Liver (tissue), 9 donors: ENCODE data around the gene LAMA2. TPM values are rescaled to one million over a fixed set of nuclear protein-coding genes. Genes with fewer than 3 reads are reported as not detected.
"Not testable (repeated sequence)": the region's sequence is repeated elsewhere in the genome, so short reads cannot be mapped to it uniquely, and the experiment has no call there.

Source experiments
- DNase-seq: peaks from one replicate; pipeline ENCODE4 v3.0.0-alpha.2; 2017; ENCODE audit warnings: low spot score
- H3K27ac ChIP-seq, 2 donors: one replicate each; pipeline ENCODE4 v1.7.0; 2013; ENCODE audit warnings: inconsistent platforms in 2 of 2, low read length in 2 of 2, control low read depth in 1 of 2, low read depth in 1 of 2, mild to moderate bottlenecking in 1 of 2
- H3K27me3 ChIP-seq, 4 donors: one replicate each; pipeline versions ENCODE4 v1.6.1 to v1.7.0; 2013; ENCODE audit warnings: low read length in 3 of 4, inconsistent platforms in 1 of 4, mild to moderate bottlenecking in 1 of 4, moderate library complexity in 1 of 4; ENCODE audit not compliant: control insufficient read depth in 4 of 4, insufficient read depth in 4 of 4
- H3K36me3 ChIP-seq, 4 donors: one replicate each; pipeline versions ENCODE4 v1.6.1 to v1.7.0; 2013; ENCODE audit warnings: low read length in 3 of 4, mild to moderate bottlenecking in 3 of 4, low read depth in 1 of 4, moderate library complexity in 1 of 4; ENCODE audit not compliant: control insufficient read depth in 4 of 4, insufficient read depth in 3 of 4
- H3K4me1 ChIP-seq, 4 donors: one replicate each; pipeline versions ENCODE4 v1.6.1 to v1.7.0; 2013; ENCODE audit warnings: low read length in 3 of 4, mild to moderate bottlenecking in 3 of 4, moderate library complexity in 1 of 4; ENCODE audit not compliant: control insufficient read depth in 4 of 4, insufficient read depth in 4 of 4
- H3K4me3 ChIP-seq, 3 donors: one replicate each; pipeline versions ENCODE4 v1.6.1 to v1.7.0; 2013; ENCODE audit warnings: low read length in 3 of 3, control low read depth in 1 of 3, low read depth in 1 of 3, mild to moderate bottlenecking in 1 of 3
- H3K9ac ChIP-seq, 2 donors: one replicate each; pipeline ENCODE4 v1.7.0; 2013; ENCODE audit warnings: low read length in 2 of 2, mild to moderate bottlenecking in 2 of 2, moderate library complexity in 2 of 2, control low read depth in 1 of 2, low read depth in 1 of 2
- H3K9me3 ChIP-seq, 4 donors: one replicate each; pipeline versions ENCODE4 v1.6.1 to v1.7.0; 2013; ENCODE audit warnings: low read length in 3 of 4; ENCODE audit not compliant: control insufficient read depth in 4 of 4
- FOXA1 ChIP-seq: IDR thresholded peaks from 2 replicates; pipeline ENCODE4 v1.6.1; 2016; ENCODE audit warnings: antibody characterized with exemption
- FOXA2 ChIP-seq: IDR thresholded peaks from 2 replicates; pipeline ENCODE4 v1.6.1; 2016; ENCODE audit warnings: antibody characterized with exemption
- GABPA ChIP-seq, 2 donors: IDR thresholded peaks in 1 of 2; conservative IDR thresholded peaks in 1 of 2; 2 replicates each; pipeline ENCODE4 v1.6.1; 2016; ENCODE audit warnings: antibody characterized with exemption in 2 of 2, mild to moderate bottlenecking in 1 of 2, moderate library complexity in 1 of 2
- HNF4A ChIP-seq, 2 donors: conservative IDR thresholded peaks; 2 replicates each; pipeline ENCODE4 v1.6.1; 2016; ENCODE audit warnings: antibody characterized with exemption in 2 of 2, mild to moderate bottlenecking in 2 of 2
- HNF4G ChIP-seq: IDR thresholded peaks from 2 replicates; pipeline ENCODE4 v1.6.1; 2016; ENCODE audit warnings: antibody characterized with exemption
- NR2F2 ChIP-seq: IDR thresholded peaks from 2 replicates; pipeline ENCODE4 v1.6.1; 2016; ENCODE audit warnings: antibody characterized with exemption
- RAD21 ChIP-seq, 2 donors: IDR thresholded peaks; 2 replicates each; pipeline ENCODE4 v1.6.1; 2016; ENCODE audit warnings: antibody characterized with exemption in 2 of 2, mild to moderate bottlenecking in 2 of 2
- SP1 ChIP-seq: IDR thresholded peaks from 2 replicates; pipeline ENCODE4 v1.6.1; 2018; ENCODE audit warnings: antibody characterized with exemption, mild to moderate bottlenecking
- YY1 ChIP-seq: IDR thresholded peaks from 2 replicates; pipeline ENCODE4 v1.6.1; 2016; ENCODE audit warnings: antibody characterized with exemption, mild to moderate bottlenecking
- WGBS: extraction: QIAGEN DNeasy Blood & Tissue Kit; methylation state at CpG from one replicate; pipeline ENCODE4 v1.1.7; 2013; 5-methylcytosine and 5-hydroxymethylcytosine counted together
- polyA plus RNA-seq, 2 donors: library from polyadenylated mRNA; stranded (reverse) in 1 of 2; unstranded in 1 of 2; fragments of 200-250 nt in 1 of 2; fragments of >200 nt in 1 of 2; fragmentation: Nextera tagmentation in 1 of 2; extraction: Ambion mirVana in 1 of 2; gene quantifications; one replicate each; pipeline versions ENCODE4 v1.2.1 to v1.2.3, GENCODE V29; 2013 to 2015
- total RNA-seq, 2 donors: library from RNA; depleted of rRNA; stranded (reverse); fragments of >200 nt; gene quantifications; one replicate each; pipeline ENCODE4 v1.2.3, GENCODE V29; 2014
- TF ChIP-seq, protein P1 (sequence below): IDR thresholded peaks from 2 replicates; pipeline ENCODE4 v1.6.1; 2016; ENCODE audit warnings: antibody characterized with exemption, mild to moderate bottlenecking
- TF ChIP-seq, protein P2 (sequence below): fragments of 150-350 bp; IDR thresholded peaks from 2 replicates; pipeline ENCODE4 v1.5.1; 2017; ENCODE audit warnings: improper control_type of control experiment, low read depth, low read length; ENCODE audit not compliant: missing input control
- TF ChIP-seq, protein P3 (sequence below): IDR thresholded peaks from 2 replicates; pipeline ENCODE4 v1.6.1; 2016; ENCODE audit warnings: antibody characterized with exemption
- TF ChIP-seq, protein P4 (sequence below): IDR thresholded peaks from 2 replicates; pipeline ENCODE4 v1.6.1; 2016; ENCODE audit warnings: antibody characterized with exemption
- TF ChIP-seq, protein P5 (sequence below): IDR thresholded peaks from 2 replicates; pipeline ENCODE4 v1.6.1; 2016; ENCODE audit warnings: antibody characterized with exemption
- donor health status: healthy.
- donor health status: healthy.
- donor health status: healthy.
- donor health status: healthy.
- donor health status: healthy.

Gene LAMA2
- total and polyA plus RNA-seq, 4 donors, result 1.3 to 17.0 (median 3.0) TPM

DNA sequence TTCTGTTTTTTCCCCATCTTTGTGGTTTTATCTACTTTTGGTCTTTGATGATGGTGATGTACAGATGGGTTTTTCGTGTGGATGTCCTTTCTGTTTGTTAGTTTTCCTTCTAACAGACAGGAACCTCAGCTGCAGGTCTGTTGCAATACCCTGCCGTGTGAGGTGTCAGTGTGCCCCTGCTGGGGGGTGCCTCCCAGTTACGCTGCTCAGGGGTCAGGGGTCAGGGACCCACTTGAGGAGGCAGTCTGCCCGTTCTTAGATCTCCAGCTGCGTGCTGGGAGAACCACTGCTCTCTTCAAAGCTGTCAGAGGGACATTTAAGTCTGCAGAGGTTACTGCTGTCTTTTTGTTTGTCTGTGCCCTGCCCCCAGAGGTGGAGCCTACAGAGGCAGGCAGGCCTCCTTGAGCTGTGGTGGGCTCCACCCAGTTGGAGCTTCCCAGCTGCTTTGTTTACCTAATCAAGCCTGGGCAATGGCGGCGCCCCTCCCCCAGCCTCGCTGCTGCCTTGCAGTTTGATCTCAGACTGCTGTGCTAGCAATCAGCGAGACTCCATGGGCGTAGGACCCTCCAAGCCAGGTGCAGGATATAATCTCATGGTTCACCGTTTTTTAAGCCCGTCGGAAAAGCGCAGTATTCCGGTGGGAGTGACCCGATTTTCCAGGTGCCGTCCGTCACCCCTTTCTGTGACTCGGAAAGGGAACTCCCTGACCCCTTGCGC lies 289.5 kb downstream of the LAMA2 start:
- H3K9ac ChIP-seq, H3K27ac ChIP-seq, H3K9me3 ChIP-seq, H3K4me1 ChIP-seq, H3K27me3 ChIP-seq, H3K36me3 ChIP-seq, H3K4me3 ChIP-seq, DNase-seq: not testable (repeated sequence)
- 40% methylated on average over 20 of the region's 20 CpGs for WGBS

DNA sequence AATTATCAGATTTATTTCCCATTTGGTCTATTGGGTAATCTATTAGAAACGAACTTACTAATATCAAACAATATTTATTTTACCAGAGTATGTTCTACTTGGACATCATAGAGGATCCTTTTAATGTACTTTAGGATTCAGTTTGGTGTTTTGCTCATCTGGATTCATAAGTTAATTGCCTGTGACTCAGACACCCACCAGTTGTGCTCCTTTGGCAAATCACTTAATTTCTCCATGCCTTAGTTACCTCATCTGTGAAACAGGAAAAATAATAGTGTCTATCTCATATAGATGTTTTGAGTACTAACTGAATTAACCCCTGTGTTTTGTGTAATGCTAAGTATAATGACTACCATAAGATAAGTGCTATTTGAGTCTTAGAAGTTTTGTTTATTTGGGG lies 292.1 kb downstream of the LAMA2 start:
- Histone ChIP-seq H3K27me3 (no peaks in the 10 kb centered on the region), H3K9me3 (no peaks in the 10 kb centered on the region), H3K9ac (no peak overlapping the region), H3K36me3 (no peaks in the 10 kb centered on the region), H3K27ac (no peak overlapping the region), H3K4me3 (no peak overlapping the region), H3K4me1 (no peaks in the 10 kb centered on the region)
- DNase-seq, result no peak
- TF ChIP-seq SP1 (no peak), YY1 (no peak), GABPA (IDR thresholded peaks at IDR 0.05 in 1 of 2, conservative IDR thresholded peaks at IDR 0.05 in 1 of 2) (no peak), HNF4A (conservative IDR thresholded peaks at IDR 0.05) (no peak), FOXA1 (no peak), HNF4G (no peak), RAD21 (IDR thresholded peaks at IDR 0.05) (no peak)
- TF ChIP-seq, protein P1, sequence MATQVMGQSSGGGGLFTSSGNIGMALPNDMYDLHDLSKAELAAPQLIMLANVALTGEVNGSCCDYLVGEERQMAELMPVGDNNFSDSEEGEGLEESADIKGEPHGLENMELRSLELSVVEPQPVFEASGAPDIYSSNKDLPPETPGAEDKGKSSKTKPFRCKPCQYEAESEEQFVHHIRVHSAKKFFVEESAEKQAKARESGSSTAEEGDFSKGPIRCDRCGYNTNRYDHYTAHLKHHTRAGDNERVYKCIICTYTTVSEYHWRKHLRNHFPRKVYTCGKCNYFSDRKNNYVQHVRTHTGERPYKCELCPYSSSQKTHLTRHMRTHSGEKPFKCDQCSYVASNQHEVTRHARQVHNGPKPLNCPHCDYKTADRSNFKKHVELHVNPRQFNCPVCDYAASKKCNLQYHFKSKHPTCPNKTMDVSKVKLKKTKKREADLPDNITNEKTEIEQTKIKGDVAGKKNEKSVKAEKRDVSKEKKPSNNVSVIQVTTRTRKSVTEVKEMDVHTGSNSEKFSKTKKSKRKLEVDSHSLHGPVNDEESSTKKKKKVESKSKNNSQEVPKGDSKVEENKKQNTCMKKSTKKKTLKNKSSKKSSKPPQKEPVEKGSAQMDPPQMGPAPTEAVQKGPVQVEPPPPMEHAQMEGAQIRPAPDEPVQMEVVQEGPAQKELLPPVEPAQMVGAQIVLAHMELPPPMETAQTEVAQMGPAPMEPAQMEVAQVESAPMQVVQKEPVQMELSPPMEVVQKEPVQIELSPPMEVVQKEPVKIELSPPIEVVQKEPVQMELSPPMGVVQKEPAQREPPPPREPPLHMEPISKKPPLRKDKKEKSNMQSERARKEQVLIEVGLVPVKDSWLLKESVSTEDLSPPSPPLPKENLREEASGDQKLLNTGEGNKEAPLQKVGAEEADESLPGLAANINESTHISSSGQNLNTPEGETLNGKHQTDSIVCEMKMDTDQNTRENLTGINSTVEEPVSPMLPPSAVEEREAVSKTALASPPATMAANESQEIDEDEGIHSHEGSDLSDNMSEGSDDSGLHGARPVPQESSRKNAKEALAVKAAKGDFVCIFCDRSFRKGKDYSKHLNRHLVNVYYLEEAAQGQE, result no peak
- TF ChIP-seq, protein P2, sequence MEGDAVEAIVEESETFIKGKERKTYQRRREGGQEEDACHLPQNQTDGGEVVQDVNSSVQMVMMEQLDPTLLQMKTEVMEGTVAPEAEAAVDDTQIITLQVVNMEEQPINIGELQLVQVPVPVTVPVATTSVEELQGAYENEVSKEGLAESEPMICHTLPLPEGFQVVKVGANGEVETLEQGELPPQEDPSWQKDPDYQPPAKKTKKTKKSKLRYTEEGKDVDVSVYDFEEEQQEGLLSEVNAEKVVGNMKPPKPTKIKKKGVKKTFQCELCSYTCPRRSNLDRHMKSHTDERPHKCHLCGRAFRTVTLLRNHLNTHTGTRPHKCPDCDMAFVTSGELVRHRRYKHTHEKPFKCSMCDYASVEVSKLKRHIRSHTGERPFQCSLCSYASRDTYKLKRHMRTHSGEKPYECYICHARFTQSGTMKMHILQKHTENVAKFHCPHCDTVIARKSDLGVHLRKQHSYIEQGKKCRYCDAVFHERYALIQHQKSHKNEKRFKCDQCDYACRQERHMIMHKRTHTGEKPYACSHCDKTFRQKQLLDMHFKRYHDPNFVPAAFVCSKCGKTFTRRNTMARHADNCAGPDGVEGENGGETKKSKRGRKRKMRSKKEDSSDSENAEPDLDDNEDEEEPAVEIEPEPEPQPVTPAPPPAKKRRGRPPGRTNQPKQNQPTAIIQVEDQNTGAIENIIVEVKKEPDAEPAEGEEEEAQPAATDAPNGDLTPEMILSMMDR, result no peak
- TF ChIP-seq, protein P3, sequence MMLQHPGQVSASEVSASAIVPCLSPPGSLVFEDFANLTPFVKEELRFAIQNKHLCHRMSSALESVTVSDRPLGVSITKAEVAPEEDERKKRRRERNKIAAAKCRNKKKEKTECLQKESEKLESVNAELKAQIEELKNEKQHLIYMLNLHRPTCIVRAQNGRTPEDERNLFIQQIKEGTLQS, result no peak
- TF ChIP-seq, protein P4, sequence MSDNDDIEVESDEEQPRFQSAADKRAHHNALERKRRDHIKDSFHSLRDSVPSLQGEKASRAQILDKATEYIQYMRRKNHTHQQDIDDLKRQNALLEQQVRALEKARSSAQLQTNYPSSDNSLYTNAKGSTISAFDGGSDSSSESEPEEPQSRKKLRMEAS, result no peak
- 42% methylated on average over 1 of the region's 1 CpG for WGBS

DNA sequence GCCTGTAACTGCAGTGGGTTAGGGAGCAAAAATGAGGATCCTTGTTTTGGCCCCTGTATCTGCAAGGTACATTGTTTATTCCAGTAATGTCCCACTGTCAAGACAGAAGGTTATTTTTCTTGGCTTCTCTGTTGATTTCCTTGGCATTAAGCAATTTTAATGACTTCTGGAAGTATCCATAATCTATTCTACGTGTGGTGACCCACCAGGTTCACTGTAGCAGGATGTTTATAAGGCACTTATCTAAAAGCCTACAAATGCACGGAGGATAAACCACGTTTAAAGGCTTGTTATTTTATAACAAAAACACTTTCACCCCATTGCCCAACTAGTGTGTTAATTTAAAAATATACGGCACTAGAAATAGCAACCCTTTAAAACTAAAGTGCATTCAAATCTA lies 294.9 kb downstream of the LAMA2 start:
- no peaks in the 10 kb centered on the region for H3K27me3 ChIP-seq
- H3K4me1 ChIP-seq, result no peaks in the 10 kb centered on the region
- no peak overlapping the region for H3K9ac ChIP-seq
- WGBS, result 49% methylated on average over 4 of the region's 4 CpGs
- no peak for DNase-seq
- H3K4me3 ChIP-seq, result no peak overlapping the region
- no peaks in the 10 kb centered on the region for H3K36me3 ChIP-seq
- no peaks in the 10 kb centered on the region for H3K9me3 ChIP-seq
- no peak overlapping the region for H3K27ac ChIP-seq
- no peak for TF ChIP-seq HNF4G
- TF ChIP-seq, protein P3, result no peak
- TF ChIP-seq, protein P5, sequence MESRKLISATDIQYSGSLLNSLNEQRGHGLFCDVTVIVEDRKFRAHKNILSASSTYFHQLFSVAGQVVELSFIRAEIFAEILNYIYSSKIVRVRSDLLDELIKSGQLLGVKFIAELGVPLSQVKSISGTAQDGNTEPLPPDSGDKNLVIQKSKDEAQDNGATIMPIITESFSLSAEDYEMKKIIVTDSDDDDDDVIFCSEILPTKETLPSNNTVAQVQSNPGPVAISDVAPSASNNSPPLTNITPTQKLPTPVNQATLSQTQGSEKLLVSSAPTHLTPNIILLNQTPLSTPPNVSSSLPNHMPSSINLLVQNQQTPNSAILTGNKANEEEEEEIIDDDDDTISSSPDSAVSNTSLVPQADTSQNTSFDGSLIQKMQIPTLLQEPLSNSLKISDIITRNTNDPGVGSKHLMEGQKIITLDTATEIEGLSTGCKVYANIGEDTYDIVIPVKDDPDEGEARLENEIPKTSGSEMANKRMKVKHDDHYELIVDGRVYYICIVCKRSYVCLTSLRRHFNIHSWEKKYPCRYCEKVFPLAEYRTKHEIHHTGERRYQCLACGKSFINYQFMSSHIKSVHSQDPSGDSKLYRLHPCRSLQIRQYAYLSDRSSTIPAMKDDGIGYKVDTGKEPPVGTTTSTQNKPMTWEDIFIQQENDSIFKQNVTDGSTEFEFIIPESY, result no peak
- TF ChIP-seq, protein P4, result no peak
- TF ChIP-seq FOXA2, result no peak
- TF ChIP-seq, protein P1, result no peak
- no peak for TF ChIP-seq SP1
- TF ChIP-seq NR2F2, result no peak
